KMS-11 (cell line): Measurements from ENCODE around the gene ATG3.

Source experiments
- H2AFZ ChIP-seq: fragments of 200-600 bp; sonication (generic); 2 replicates; pipeline ENCODE4 v1.6.1; 2016; ENCODE audit warnings: antibody characterized with exemption, mixed run types, low read depth
- H3K27ac ChIP-seq: fragments of 200-600 bp; sonication (generic); 2 replicates; pipeline ENCODE4 v1.6.1; 2016; ENCODE audit warnings: mild to moderate bottlenecking, mixed run types
- H3K27me3 ChIP-seq: fragments of 200-600 bp; sonication (generic); 2 replicates; pipeline ENCODE4 v1.6.1; 2017; ENCODE audit warnings: mild to moderate bottlenecking, low read depth, mixed run types, moderate library complexity; ENCODE audit not compliant: insufficient read depth
- H3K36me3 ChIP-seq: fragments of 200-600 bp; sonication (generic); 2 replicates; pipeline ENCODE4 v1.6.1; 2017; ENCODE audit warnings: mild to moderate bottlenecking, mixed run types; ENCODE audit not compliant: insufficient read depth
- H3K4me1 ChIP-seq: fragments of 200-600 bp; sonication (generic); 2 replicates; pipeline ENCODE4 v1.6.1; 2016; ENCODE audit warnings: mild to moderate bottlenecking, low read depth, mixed run types; ENCODE audit not compliant: poor library complexity, severe bottlenecking
- H3K4me2 ChIP-seq: fragments of 200-600 bp; sonication (generic); 2 replicates; pipeline ENCODE4 v1.7.0; 2016; ENCODE audit warnings: mild to moderate bottlenecking, mixed run types
- H3K4me3 ChIP-seq: fragments of 200-600 bp; sonication (generic); IDR thresholded peaks from 2 replicates; pipeline ENCODE4 v1.6.1; 2017; ENCODE audit warnings: low read depth, low read length, mixed read lengths; ENCODE audit not compliant: insufficient read depth
- H3K79me2 ChIP-seq: fragments of 200-600 bp; sonication (generic); 2 replicates; pipeline ENCODE4 v1.6.1; 2016; ENCODE audit warnings: low read depth, mixed run types; ENCODE audit not compliant: insufficient read depth
- H3K9ac ChIP-seq: fragments of 200-600 bp; sonication (generic); 2 replicates; pipeline ENCODE4 v1.6.1; 2016; ENCODE audit warnings: mild to moderate bottlenecking, mixed run types
- H4K20me1 ChIP-seq: fragments of 200-600 bp; sonication (generic); 2 replicates; pipeline ENCODE4 v1.6.1; 2016; ENCODE audit warnings: mild to moderate bottlenecking, mixed run types; ENCODE audit not compliant: insufficient read depth
- TF ChIP-seq, protein P1 (sequence below): fragments of 200-600 bp; sonication (generic); conservative IDR thresholded peaks from 2 replicates; pipeline ENCODE4 v1.6.1; 2017; ENCODE audit warnings: low read depth, mild to moderate bottlenecking, antibody characterized with exemption, low read length, moderate library complexity, mixed read lengths

Gene ATG3

DNA sequence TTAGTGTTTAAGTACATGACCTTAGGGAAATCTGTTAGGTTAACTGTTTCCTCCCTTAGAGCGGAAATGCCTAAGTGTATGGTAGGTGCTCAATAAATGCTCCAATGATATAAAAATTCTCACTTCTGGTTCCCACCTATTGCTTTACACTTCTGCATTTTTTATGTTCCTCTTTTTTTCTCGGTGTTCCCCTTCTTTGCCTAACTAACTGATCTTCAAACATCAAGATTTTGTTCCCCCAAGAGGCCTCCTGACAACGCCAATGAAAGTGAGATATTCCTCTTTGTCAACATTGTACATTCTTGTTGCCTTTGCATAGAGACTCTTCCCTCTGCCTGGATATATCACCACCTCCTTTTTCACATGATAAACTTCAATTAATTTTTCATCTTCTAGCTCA lies 17.5 kb upstream of the ATG3 start:
- Histone ChIP-seq H3K4me1 (no peaks in the 10 kb centered on the region), H3K27ac (no peak overlapping the region)

DNA sequence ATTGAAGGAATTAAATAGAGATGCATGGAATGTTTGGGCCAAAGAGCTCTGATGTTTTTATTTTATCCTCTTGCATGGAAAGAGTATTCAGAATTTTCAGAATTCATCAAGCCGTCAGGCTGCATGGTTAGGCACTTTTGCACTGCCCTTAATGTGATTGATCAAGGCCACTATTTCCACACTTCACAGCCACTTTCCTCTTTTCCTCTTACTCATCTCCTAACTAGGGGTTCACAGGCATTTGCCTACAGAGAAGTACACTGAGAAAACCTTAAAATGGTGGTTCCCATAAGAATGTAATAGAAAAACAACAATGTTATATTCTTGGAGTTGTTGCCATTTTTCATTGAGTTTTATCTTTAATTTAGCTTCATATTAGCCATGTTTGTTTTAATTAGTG lies 10.9 kb upstream of the ATG3 start:
- Histone ChIP-seq H3K4me2 (no peak overlapping the region), H3K27me3 (no peaks in the 10 kb centered on the region), H3K9ac (no peak overlapping the region), H4K20me1 (no peaks in the 10 kb centered on the region), H2AFZ (no peak overlapping the region), H3K27ac (no peak overlapping the region), H3K4me1 (no peaks in the 10 kb centered on the region), H3K79me2 (no peaks in the 10 kb centered on the region), H3K4me3 (no peak overlapping the region), H3K36me3 (no peaks in the 10 kb centered on the region)
- TF ChIP-seq, protein P1, sequence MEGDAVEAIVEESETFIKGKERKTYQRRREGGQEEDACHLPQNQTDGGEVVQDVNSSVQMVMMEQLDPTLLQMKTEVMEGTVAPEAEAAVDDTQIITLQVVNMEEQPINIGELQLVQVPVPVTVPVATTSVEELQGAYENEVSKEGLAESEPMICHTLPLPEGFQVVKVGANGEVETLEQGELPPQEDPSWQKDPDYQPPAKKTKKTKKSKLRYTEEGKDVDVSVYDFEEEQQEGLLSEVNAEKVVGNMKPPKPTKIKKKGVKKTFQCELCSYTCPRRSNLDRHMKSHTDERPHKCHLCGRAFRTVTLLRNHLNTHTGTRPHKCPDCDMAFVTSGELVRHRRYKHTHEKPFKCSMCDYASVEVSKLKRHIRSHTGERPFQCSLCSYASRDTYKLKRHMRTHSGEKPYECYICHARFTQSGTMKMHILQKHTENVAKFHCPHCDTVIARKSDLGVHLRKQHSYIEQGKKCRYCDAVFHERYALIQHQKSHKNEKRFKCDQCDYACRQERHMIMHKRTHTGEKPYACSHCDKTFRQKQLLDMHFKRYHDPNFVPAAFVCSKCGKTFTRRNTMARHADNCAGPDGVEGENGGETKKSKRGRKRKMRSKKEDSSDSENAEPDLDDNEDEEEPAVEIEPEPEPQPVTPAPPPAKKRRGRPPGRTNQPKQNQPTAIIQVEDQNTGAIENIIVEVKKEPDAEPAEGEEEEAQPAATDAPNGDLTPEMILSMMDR, result no peak

More for the DNA sequence above, 17.5 kb upstream of the ATG3 start:
- H3K9ac ChIP-seq, result no peak overlapping the region
- no peak overlapping the region for H3K4me2 ChIP-seq
- no peaks in the 10 kb centered on the region for H3K79me2 ChIP-seq
- no peaks in the 10 kb centered on the region for H4K20me1 ChIP-seq
- H3K36me3 ChIP-seq, result no peaks in the 10 kb centered on the region
- no peaks in the 10 kb centered on the region for H3K27me3 ChIP-seq
- H3K4me3 ChIP-seq, result no peak overlapping the region
- TF ChIP-seq, protein P1, result no peak
- H2AFZ ChIP-seq, result no peak overlapping the region

DNA sequence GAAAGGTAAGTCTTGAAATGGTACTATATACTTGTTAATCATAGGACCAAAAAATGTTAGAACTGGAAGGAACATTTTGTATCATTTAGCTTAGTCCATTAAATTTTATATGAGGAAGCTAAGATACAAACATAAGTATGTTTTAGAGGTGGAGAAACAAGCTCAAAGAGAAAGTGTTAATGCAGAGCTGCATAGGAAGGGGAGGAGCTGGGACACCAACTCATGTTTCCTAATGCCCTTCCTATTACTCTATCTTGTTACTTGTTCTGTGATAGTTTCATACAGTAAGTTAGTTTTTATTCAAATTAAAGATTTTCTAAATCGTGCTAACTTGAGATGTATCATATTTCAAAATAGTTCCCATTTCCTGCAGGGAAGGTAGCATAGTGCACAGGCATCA lies 7.5 kb upstream of the ATG3 start:
- Histone ChIP-seq H3K27ac (no peak overlapping the region), H3K36me3 (no peaks in the 10 kb centered on the region), H3K27me3 (no peaks in the 10 kb centered on the region), H2AFZ (no peak overlapping the region), H4K20me1 (no peaks in the 10 kb centered on the region), H3K9ac (no peak overlapping the region), H3K4me2 (no peak overlapping the region), H3K4me3 (no peak overlapping the region), H3K79me2 (no peaks in the 10 kb centered on the region), H3K4me1 (no peaks in the 10 kb centered on the region)
- TF ChIP-seq, protein P1, result no peak

- TF ChIP-seq, protein P1, result no peak
- H4K20me1 ChIP-seq, result no peaks in the 10 kb centered on the region
- H2AFZ ChIP-seq, result no peak overlapping the region
- no peak overlapping the region for H3K27ac ChIP-seq
- H3K9ac ChIP-seq, result no peak overlapping the region
- H3K4me2 ChIP-seq, result no peak overlapping the region
- H3K36me3 ChIP-seq, result no peaks in the 10 kb centered on the region
- peaks cover under 1% of the 10 kb centered on the region for H3K4me1 ChIP-seq
- H3K79me2 ChIP-seq, result no peaks in the 10 kb centered on the region; the same call in 1 of the 2 replicates
- H3K27me3 ChIP-seq, result no peaks in the 10 kb centered on the region
- no peak overlapping the region for H3K4me3 ChIP-seq
Observed at GRCh38 chr3:112568642-112569041, 6.9 kb upstream of the ATG3 start.
